GM12864 (cell line): Measurements from ENCODE around the gene HS2ST1.

Experiments
- DNase-seq: peaks from one replicate; pipeline ENCODE4 v3.0.0-alpha.2; 2011; ENCODE audit warnings: low read depth
- H3K4me3 ChIP-seq: 2 replicates; pipeline ENCODE4 v1.5.1; 2011; ENCODE audit warnings: mild to moderate bottlenecking, low read depth, low read length, control low read depth
- TF ChIP-seq, protein P1 (sequence below): IDR thresholded peaks from 2 replicates; pipeline ENCODE4 v1.5.1; 2011; ENCODE audit warnings: low read depth, mild to moderate bottlenecking, moderate library complexity, low read length, control low read depth, inconsistent platforms; ENCODE audit errors: missing control alignments

The HS2ST1 gene

DNA sequence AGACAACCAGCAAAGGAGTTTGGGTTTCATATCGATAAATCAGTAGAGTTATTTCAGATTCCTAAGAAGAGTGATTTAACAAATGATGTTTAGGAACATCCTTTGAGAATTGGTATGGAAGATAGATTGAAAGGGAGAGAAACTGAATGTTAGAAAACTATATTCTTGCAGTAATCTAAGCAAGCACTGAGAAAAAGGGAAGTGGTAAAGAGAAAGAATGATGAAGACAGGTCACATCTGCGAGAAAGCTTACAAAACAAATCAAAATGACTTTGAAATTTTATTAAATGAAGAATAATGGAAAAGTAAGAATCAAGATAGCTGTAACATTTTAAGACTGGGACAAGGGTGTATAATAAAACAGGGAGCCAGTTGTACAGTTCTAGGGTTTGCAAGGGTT is 177.0 kb downstream of the HS2ST1 start:
- H3K4me3 ChIP-seq, result no peak overlapping the region
- DNase-seq, result no peak
- TF ChIP-seq, protein P1, sequence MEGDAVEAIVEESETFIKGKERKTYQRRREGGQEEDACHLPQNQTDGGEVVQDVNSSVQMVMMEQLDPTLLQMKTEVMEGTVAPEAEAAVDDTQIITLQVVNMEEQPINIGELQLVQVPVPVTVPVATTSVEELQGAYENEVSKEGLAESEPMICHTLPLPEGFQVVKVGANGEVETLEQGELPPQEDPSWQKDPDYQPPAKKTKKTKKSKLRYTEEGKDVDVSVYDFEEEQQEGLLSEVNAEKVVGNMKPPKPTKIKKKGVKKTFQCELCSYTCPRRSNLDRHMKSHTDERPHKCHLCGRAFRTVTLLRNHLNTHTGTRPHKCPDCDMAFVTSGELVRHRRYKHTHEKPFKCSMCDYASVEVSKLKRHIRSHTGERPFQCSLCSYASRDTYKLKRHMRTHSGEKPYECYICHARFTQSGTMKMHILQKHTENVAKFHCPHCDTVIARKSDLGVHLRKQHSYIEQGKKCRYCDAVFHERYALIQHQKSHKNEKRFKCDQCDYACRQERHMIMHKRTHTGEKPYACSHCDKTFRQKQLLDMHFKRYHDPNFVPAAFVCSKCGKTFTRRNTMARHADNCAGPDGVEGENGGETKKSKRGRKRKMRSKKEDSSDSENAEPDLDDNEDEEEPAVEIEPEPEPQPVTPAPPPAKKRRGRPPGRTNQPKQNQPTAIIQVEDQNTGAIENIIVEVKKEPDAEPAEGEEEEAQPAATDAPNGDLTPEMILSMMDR, result no peak

DNA sequence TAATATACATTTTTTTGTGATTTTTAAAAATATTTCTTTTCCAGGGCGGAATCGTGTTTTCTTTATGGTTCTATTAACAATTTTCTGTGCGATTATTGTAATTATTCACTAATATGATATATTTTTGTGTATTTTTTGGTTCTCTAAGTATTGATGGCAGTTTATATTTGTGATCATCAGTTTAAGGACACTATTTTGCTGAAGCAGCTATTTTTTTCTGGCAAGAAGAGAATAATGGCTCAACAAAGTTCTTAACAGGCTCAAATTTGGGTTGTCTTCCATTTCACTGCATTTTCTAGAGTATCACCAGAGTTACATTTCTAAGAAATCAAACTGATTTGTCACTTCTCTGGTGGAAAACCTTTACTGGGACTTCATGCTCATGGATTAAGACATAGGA is 178.4 kb downstream of the HS2ST1 start:
- H3K4me3 ChIP-seq, result no peak overlapping the region
- TF ChIP-seq, protein P1, result no peak
- no peak for DNase-seq

- DNase-seq, result no peak
- H3K4me3 ChIP-seq, result no peak overlapping the region
- TF ChIP-seq, protein P1, result no peak
These were observed 178.9 kb downstream of the HS2ST1 start for GRCh38 chr1:87093286-87093685.

GRCh38 chr1:87094238-87094637 is 179.8 kb downstream of the HS2ST1 start:
- TF ChIP-seq, protein P1, result no peak
- DNase-seq, result no peak
- no peak overlapping the region for H3K4me3 ChIP-seq

DNA sequence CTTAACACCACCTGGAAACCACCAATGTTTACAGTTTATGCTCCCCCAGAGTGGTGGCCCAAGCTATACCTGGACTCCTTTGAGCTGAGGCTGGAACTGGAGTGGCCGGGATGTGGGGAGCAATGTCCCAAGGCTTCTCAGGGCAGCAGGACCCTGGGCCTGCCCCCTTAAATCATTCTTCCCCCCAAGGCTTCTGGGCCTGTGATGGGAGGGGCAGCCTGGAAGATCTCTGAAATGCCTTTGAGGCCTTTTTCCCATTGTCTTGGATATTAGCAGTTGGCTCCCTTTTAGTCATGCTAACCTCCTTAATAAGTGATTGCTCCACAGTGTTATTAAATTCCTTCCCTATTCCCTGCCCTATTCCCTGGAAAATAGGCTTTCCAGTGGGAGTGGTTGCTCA is 185.8 kb downstream of the HS2ST1 start:
- TF ChIP-seq, protein P1, result no peak
- no peak for DNase-seq

DNA sequence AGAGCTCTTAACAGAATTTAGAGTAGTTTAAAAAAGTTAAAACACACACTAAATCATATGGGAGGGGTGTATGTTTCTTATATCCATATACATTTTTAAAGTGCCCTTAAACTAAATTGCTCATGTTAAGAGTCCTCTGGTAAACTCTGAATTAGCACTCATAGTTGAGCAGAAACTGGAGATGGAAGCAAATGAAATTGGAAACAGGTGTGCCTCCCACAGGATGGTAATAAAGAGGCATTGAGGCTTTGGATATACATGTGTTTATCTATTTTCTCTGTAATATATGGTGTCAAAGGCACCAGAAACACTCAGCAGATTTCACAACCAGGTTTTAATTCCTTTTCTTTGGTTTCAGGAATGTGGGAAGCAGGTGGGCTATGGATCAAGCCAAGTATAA is 188.6 kb downstream of the HS2ST1 start:
- no peak overlapping the region for H3K4me3 ChIP-seq
- no peak for DNase-seq
- TF ChIP-seq, protein P1, result no peak

More for the DNA sequence above, 185.8 kb downstream of the HS2ST1 start:
- no peak overlapping the region for H3K4me3 ChIP-seq

DNA sequence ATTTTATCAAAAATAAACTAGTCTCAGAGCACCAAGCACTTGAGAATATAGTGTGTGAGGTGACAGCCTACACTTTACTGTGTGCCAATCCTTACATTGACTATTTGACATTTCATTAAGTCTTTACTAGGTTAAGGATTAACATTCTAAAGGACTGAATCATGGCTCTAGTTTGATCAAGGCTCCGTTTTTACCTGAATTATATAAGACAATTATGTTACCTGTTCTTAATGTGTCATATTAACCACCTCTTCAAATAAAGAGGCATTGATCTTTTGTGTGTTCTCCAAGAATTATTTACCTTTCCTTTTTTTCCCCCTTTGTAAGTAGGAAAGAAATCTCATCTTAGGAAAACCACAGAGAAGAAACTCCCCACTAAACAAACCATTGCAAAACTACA is 189.7 kb downstream of the HS2ST1 start:
- H3K4me3 ChIP-seq, result no peak overlapping the region
- no peak for DNase-seq
- TF ChIP-seq, protein P1, result no peak
